ENCODE measurements around the gene CLEC1A.

Gene CLEC1A, protein sequence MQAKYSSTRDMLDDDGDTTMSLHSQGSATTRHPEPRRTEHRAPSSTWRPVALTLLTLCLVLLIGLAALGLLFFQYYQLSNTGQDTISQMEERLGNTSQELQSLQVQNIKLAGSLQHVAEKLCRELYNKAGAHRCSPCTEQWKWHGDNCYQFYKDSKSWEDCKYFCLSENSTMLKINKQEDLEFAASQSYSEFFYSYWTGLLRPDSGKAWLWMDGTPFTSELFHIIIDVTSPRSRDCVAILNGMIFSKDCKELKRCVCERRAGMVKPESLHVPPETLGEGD

DNA sequence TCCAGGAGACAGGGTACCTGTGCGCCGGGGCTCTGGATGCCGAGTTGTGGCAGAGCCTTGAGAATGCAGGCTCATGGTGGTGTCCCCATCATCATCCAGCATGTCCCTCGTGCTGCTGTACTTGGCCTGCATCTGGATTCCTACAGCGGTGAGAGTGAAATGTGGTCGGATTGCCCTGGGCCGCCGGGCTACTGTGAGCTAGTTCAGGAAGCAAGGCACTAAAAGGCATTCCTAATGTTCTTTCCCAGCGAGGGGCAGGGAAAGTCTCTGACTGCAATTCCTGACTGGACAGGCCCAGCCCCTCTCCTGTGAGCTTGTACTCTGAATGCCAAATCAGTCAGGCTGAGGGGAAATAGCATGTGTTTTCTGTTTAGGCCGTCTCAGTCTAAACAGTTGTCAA, at the start of gene CLEC1A:
Gene CLEC1A, minus strand, starts transcription at position 195 of the 400 bp plus-strand sequence. Its CDS starts 63 bp downstream, at position 132.
- no peak for DNase-seq

DNA sequence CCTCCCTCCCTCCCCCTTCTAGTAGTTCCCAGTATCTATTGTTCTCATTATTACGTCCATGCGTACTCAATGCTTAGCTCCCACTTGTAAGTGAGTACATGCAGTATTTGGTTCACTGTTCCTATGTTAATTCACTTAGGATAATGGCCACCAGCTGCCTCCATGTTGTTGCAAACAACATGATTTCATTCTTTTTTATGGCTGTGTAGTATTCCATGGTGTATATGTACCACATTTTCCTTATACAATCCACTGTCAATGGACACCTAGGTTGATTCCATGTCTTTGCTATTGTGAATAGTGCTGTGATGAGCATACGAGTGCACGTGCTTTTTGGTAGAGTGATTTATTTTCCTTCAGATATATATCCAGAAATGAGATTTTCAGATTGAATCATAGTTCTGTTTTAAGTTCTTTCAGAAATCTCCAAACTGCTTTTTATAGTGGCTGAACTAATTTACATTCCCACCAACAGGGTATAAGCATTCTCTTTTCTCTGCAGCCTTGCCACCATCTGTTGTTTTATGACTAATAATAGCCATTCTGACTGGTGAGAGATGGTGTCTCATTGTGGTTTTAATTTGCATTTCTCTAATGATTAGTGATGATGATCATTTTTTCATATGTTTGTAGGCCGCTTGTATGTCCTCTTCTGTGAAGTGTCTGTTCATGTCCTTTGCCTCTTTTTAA, 49.1 kb upstream of the CLEC1A start:
- no peak for DNase-seq

DNA sequence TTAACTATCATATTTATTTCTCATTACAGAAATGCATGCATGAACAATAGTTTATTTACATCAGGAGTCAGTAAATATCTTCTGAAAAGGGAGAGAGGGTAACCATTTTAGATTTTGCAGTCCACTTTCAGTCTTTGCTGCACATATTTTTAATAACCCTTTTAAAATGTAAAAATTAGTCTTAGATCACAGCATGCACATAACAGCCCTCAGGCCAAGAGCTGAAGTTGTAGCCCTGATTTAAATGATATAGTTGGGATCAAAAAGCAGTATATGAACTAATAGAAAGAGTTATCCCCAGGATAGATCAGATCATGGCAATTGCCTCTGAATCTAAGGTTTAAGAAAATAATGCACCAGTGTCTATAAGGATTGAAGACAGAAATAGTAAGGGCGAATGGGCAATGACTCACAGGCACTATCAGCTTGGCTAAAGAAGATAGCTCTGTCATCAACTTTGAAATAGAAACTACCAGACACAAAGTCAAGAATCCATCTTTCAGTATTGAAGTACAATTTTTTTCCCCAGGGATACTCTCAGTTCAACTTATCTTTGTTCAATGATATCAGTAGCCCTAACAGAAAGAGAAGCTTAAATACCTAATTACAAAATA, 44.3 kb upstream of the CLEC1A start:
- DNase-seq: no peak

DNA sequence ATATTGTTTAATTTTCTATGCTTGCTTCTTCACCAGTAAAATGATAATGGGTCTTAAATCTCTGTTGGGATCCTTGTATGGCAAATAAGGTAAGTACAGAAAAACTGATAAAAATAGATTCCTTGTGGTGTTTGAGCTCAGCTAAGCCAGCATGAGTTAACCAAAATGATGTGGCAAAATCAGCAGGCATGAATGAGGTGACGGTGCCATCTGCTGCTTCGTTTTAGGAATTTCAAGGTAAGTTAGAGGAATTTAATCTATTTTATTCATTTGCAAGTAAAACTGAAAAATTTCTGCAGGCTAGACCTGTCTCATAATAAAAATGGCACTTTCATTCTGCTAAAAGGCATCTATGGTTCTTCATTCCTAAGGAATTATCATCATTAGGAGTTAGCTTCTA, 41.2 kb upstream of the CLEC1A start:
- DNase-seq: no peak

DNA sequence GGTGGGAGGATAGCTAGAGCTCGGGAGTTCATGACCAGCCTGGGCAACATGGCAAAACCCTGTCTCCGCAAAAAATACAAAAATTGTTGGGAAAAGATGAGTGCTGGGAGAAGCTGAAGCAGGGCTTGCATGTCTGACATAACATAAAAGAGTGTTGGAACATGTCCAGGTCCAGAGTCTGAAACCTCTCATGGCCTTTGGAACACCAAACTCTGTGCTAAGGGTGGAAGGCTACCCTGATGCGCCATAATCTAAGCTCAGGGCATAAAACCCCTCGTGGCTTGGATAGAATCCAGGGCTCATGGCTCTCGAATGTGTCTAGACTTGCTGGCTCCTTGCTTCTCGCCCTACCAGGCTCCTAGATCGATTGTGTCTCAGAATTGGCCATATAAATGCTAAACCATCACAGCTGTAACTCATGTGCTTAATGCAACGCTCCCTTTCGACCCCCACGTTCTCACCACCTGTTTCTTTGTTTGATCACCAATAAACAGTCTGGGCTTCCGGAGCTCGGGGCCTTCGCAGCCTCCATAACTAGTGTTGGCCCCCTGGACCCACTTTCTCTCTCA, 37.9 kb upstream of the CLEC1A start:
- DNase-seq: peak; percentile 25

DNA sequence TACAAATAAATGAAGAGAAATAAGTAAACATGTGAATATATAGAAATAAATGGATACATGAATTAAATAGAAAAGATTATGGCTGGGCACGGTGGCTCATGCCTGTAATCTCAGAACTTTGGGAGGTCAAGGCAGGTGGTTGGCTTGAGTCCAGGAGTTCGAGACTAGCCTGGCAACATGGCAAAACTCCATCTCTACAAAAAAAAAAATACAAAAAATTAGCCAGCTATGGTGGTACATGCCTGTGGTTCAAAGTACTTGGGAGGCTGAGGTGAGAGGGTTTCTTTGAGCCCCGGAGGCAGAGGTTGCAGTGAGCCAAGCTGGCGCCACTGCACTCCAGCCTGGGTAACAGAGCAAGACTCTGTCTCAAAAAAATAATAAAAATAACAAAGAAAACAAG, 36.3 kb upstream of the CLEC1A start:
- no peak for DNase-seq

DNA sequence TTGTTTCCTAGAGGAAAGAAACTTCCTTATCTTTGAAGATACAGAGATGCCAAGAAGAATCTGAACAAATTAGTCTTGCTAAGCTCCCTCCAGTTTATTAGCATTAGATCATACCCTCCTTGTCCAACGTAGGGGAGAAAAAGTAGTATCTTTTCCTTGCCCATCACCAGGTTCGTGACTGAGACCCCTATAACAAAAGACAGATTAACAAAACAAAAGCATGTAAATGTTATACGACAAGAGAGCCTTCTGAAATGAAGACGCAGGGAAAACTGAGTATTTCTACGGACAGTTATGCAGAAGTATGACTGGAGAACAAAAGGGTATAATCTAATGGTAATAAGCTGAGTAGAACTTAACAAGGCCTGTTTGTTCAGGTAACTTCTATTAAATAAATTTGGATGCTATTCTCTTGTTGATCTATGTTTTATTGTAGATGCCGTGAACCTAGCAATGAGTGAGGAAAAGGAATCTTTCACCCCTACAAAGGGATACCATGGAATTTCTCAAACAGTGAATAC, 34.1 kb upstream of the CLEC1A start:
- DNase-seq: no peak

DNA sequence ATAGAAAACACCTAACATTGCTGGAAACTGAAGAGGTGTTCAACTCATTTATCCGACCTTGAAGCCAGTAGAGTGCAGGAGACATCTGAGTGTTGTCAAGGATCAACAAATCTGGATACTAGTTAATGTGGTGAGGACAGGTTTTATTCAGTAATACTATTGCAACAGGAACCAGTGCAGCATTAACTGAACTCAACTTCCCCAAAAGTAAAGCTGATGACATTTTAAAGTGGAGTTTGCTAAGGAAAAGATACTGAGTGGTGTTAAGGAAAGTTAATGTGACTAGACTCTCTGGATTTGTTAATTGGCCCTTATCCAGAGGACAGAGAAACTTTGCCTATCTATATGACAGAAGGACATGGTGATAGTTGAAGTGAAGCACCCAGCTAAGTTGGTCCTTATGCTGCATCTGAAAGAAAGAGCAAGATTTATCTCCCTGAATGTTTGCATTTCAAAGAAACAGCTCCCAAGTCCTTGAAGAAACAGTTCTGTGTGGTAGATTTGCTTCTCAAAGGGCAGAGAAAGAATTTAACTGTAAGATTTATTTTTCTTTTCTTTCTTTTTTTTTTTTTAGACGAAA, 32.4 kb upstream of the CLEC1A start:
- no peak for DNase-seq

DNA sequence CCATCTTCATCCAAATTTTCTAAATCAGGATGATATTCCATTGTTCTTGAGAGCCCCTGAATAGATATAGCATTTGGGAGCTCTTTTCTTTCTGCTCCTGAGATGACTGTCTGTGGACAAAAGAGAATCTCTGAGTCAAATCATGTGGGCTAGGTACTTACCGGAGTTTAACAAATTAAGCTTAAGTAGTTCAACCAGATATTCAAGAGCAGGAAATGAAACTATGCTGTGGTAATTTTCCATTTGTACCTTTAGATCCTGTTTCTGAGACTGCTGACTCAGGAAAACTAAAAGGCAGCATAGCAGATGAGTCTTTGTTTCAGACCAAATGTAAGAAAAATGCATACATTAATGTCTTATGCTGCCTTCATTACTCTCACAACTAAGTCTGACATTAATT, 31.3 kb upstream of the CLEC1A start, which contains the start of gene CLEC7A:
Gene CLEC7A, minus strand, starts transcription at position 158 of the 400 bp plus-strand sequence. Its CDS starts 117 bp downstream, at position 41.
- no peak for DNase-seq

DNA sequence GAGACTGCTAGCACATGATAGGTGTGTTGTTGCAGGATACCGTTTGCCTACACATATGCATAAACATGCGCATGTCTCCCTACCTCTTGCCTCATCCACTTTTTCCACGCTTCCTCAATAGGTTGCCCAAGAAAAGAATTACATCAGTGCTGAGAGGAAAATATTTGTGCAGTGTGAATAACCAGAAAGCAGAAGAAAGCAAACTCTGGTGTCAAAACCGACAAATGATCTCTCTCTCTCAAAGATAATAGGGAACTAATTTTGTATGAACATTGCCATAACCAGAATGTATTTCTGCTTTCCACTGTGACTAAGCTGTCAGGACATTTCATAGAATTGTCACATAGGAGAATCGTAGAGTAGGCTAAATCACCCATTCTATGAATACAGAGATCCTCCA, 29.9 kb upstream of the CLEC1A start:
- no peak for DNase-seq

DNA sequence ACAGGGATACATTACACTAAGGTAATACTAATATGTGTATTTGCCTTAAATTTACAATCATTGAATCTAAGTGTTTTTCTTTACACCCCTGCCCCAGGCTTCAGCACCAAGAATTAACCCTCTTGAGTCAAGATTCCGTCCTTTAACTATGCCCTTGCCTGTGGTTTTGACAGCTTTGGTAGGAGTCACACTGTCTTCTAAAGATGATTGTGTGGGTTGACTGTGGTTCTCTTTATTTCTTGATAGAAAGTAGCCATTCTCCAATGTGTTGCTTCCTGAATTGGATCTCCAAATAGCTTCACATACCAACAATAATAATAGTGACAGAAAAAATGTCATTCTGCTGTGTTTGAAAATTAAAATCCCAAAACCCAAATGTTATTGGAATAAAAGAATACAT, 27.6 kb upstream of the CLEC1A start:
- DNase-seq: no peak

DNA sequence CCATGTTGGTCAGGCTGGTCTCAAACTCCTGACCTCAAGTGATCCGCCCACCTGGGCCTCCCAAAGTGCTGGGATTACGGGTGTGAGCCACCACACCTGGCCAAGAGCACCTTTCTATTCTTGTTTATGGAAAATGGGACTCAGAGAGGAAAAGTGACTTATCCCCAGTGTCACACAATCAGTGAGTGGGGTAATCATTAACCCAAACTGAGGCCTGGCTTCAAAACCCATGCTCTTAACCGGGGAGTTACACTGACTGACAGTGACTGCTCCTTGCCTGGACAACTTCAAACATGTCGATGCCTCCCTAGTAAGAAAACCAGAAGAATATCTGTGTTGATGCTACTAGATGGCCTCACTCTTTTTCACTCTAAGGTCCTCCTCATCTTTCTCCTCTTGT, 23.9 kb upstream of the CLEC1A start:
- no peak for DNase-seq

DNA sequence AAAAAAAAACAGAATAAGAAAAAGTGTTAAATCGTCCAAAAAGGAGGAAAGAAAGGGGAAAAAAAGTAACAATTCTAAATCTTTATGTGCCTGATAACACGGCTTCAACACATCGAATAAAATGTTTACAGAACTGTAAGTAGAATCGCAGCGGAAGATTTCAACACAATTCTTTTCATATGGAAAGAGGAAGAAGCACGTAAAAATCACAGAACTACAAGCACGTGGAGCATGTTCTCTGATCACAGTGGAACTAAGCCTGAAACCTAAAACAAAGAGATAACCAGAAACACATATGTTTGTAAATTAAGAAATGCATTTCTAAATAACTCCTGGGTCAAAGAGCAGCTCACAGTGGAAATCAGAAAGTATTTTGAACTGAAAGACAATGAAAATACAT, 22.5 kb upstream of the CLEC1A start:
- DNase-seq: no peak

DNA sequence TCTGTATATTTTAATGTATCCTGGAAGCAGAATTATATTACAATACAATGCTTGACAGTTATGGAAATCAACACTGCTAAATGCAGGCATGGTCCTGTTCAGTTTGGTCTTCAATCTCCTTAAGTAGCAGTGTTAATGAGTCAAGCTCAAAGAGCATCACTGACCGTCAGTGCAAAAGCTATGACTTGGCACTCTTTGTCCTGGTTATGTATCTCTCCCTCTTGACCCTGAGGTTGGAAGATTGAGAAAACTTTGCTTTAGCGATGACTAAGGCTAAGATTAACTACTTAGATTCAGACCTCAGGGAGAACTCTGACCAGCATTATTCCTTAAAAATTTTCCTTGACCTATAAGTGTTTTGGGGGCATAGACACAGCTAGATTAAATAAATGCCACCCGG, 20.3 kb upstream of the CLEC1A start:
- DNase-seq: no peak

DNA sequence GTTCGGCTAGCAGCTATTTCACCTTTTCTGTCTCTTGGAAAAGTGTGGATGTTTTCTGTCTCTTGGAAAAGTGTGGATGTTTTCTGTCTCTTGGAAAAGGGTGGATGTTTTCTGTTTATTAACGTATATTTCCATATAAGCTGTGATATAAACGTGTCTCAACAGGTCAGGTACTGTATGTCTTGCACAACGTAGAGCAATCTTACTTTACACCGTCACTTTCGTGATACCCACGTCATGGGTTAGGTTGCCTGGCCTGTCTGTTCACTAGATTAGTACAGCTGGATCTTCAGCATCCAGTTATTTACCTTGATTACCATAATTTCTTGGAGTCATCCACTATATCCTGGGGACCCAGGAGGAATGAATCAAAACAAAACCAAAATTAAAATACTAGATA, 17.1 kb upstream of the CLEC1A start:
- no peak for DNase-seq

DNA sequence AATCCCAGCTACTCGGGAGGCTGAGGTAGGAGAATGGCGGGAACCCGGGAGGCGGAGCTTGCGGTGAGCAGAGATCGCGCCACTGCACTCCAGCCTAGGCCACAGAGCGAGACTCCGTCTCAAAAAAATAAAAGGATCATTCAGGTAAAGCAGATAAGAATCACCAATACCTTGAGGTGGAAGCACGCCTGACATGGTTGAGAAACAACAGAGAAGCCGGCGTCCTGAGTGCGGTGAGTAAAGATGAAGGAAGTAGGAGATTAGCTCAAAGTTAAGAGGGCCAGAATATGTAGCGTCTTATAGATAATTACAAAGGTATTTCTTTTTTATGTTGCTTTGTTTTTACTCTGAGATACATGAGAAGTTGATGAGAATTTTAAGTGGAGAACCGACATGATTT, 16.5 kb upstream of the CLEC1A start:
- no peak for DNase-seq

DNA sequence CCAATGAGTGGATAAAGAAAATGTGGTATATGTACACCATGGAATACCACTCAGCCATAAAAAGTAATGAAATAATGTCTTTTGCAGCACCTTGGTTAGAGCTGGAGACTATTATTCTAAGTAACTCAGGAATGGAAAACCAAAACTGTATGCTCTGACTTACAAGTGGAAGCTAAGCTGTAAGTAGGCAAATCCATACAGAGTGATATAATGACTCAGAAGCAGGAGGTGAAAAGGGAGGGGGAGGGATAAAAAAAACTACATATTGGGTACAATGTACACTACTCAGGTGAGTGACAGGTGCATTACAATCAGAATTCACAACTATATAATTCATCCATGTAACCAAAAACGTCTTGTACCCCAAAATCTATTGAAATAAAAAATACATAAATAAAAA, 15.1 kb upstream of the CLEC1A start:
- DNase-seq: no peak

DNA sequence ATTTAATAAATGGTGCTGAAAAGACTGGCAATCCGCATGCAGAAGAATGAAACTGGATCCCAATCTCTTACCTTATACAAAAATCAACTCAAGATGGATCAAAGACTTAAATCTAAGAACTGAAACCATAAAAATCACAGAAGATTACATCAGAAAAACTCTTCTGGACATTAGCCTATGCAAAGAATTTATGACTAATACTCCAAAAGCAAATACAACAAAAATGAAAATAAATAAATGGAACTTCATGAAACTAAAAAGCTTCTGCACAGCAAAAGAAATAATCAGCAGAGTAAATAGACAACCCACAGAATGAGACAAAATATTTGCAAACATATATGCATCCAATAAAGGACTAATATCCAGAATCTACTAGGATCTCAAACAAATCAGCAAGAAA, 14.3 kb upstream of the CLEC1A start:
- no peak for DNase-seq

DNA sequence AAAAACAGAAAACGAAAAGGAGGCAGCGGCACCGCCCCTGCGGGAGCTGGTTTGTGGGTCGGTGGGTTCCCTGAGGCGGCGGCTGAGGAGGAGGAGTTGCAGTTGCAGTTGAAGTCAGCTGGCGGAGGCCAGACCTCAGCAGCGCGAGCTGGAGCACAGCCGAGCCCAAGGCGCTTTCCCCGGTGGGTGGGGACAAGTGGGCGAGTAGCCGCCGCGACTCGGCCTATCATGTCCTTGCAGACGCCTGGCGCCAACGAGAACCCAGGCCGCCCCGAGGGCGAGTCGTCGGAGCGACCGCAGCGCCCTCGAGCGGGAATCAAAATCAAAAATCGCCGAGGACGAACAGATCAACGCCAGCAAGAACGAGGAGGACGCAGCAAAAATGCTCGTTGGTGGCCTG, 12.7 kb upstream of the CLEC1A start:
- no peak for DNase-seq

DNA sequence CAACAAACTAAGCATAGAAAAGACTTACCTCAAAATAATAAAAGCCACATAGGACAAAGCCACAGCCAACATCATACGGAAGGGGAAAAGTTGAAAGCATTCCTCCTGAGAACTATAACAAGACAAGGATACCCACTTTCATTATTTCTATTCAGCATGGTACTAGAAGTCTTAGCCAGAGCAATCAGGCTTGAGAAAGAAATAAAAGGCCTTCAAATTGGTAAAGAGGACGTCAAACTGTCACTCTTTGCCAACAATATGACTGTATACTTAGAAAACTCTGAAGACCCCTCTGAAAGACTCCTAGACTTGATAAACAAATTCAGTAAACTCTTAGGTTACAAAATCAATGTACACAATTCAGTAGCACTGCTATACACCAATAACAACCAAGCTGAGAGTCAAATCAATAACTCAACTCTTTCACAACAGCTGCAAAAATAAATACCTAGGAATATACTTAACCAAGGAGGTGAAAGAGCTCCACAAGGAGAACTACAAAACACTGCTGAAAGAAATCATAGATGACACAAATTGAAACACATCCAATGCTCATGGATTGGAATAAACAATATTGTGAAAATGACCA, 11.6 kb upstream of the CLEC1A start:
- no peak for DNase-seq

DNA sequence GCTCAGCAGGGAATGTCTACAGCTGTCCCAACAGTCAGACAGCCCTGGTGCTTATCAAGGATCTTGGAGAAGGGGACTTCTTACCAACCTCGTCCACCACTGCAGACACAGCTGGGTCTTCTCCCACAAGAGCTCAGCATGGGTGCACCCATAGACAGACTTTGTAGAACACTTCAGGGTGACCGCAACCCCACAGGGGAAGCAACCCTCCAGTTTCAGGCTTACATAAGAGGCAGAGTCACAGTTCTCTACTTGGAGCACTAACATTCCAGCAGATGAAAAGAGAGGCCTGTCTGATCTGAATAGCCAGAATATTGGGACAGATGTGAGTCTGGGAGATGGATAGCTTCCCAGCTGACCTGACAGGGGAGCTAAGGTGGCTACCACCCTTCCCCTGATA, 3.5 kb upstream of the CLEC1A start:
- DNase-seq: no peak

DNA sequence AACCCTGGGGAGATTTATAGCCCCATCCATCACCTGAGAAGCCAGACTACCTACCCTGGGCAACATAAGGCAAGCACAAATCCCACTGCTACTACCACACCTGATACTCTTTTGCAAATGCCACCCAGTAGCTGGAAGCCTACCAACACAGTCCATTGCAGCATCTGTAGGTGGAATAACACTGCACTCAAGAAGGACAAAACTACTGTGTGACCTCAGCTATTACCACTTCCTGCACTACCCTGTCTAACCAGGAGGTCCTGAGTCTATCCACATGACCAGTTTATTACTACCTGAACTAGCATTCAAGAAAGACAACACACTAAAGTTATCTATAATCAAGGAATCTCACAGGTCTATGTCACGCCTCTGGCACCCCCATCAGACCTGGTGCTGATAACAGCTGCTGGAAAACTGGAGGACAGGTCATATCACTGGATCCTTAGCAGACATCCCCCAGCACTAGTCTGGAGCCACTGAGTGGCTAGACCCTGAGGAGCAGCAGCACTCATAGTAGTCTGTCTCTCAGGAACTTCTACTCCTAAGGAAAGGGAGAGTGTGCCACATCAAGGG, 2.9 kb upstream of the CLEC1A start:
- DNase-seq: no peak
